ENCODE data around the gene EPS15.
A peak's percentile ranks its signal among the peaks of the same experiment; 100 is the strongest.
"Not testable (repeated sequence)": the region's sequence is repeated elsewhere in the genome, so short reads cannot be mapped to it uniquely, and the experiment has no call there.

EPS15 gene

GRCh38 chr1:51515312-51515960 lies 3.6 kb downstream of the EPS15 start:
- Mint-ChIP-seq H3K36me3 (peaks cover 5% of the 10 kb centered on the region), H3K27ac (peak overlapping the region; percentile 92), H3K4me3 (peak overlapping the region; percentile 78), H3K9me3 (no peaks in the 10 kb centered on the region), H3K27me3 (no peaks in the 10 kb centered on the region), H3K4me1 (peaks cover 38% of the 10 kb centered on the region)
- no peak for ATAC-seq (ENCODE audit: low read depth)
- no peak for DNase-seq (ENCODE audit: low spot score in 2 of 2)

- ATAC-seq (ENCODE audit: low read depth): no peak
- no peaks in the 10 kb centered on the region for H3K27me3 Mint-ChIP-seq
- peaks cover 35% of the 10 kb centered on the region for H3K4me1 Mint-ChIP-seq
- H3K27ac Mint-ChIP-seq: peak overlapping the region; percentile 92
- H3K4me3 Mint-ChIP-seq: peak overlapping the region; percentile 78
- H3K9me3 Mint-ChIP-seq: no peaks in the 10 kb centered on the region
- H3K36me3 Mint-ChIP-seq: peaks cover 5% of the 10 kb centered on the region
- DNase-seq (ENCODE audit: low spot score in 2 of 2): no peak
Measured at GRCh38 chr1:51514733-51515132, 4.3 kb downstream of the EPS15 start.

- no peak overlapping the region for H3K4me3 Mint-ChIP-seq
- no peaks in the 10 kb centered on the region for H3K9me3 Mint-ChIP-seq
- peak overlapping the region; percentile 57 for H3K27ac Mint-ChIP-seq
- H3K4me1 Mint-ChIP-seq: peaks cover 37% of the 10 kb centered on the region
- peaks cover 5% of the 10 kb centered on the region for H3K36me3 Mint-ChIP-seq
- DNase-seq (ENCODE audit: low spot score in 2 of 2) (no peak), ATAC-seq (ENCODE audit: low read depth) (peak; percentile 45)
- no peaks in the 10 kb centered on the region for H3K27me3 Mint-ChIP-seq
Measured at GRCh38 chr1:51512606-51513005, 6.5 kb downstream of the EPS15 start.

- Mint-ChIP-seq H3K36me3 (peaks cover 5% of the 10 kb centered on the region), H3K4me1 (peaks cover 32% of the 10 kb centered on the region), H3K27me3 (no peaks in the 10 kb centered on the region), H3K27ac (peak overlapping the region; percentile 57), H3K9me3 (no peaks in the 10 kb centered on the region), H3K4me3 (no peak overlapping the region)
- DNase-seq (ENCODE audit: low spot score in 2 of 2) (no peak), ATAC-seq (ENCODE audit: low read depth) (peak; percentile 46)
Measured at GRCh38 chr1:51512120-51512519, 6.9 kb downstream of the EPS15 start.

- no peak overlapping the region for H3K27ac Mint-ChIP-seq
- DNase-seq (ENCODE audit: low spot score in 2 of 2): no peak
- no peak for ATAC-seq (ENCODE audit: low read depth)
- no peak overlapping the region for H3K4me3 Mint-ChIP-seq
- H3K9me3 Mint-ChIP-seq: no peaks in the 10 kb centered on the region
- H3K27me3 Mint-ChIP-seq: no peaks in the 10 kb centered on the region
- peaks cover 5% of the 10 kb centered on the region for H3K36me3 Mint-ChIP-seq
- peaks cover 38% of the 10 kb centered on the region for H3K4me1 Mint-ChIP-seq
Measured at GRCh38 chr1:51509773-51510172, 9.3 kb downstream of the EPS15 start.

GRCh38 chr1:51506537-51506936 lies 12.5 kb downstream of the EPS15 start:
- DNase-seq (ENCODE audit: low spot score in 2 of 2): no peak
- Mint-ChIP-seq H3K4me3 (peak overlapping the region; percentile 37), H3K9me3 (no peaks in the 10 kb centered on the region), H3K27ac (peak overlapping the region; percentile 77), H3K36me3 (peaks cover 11% of the 10 kb centered on the region), H3K4me1 (peaks cover 32% of the 10 kb centered on the region), H3K27me3 (no peaks in the 10 kb centered on the region)
- ATAC-seq (ENCODE audit: low read depth): peak; percentile 69

GRCh38 chr1:51504806-51505525 lies 14.1 kb downstream of the EPS15 start:
- DNase-seq (ENCODE audit: low spot score in 2 of 2): no peak
- Mint-ChIP-seq H3K4me1 (peaks cover 37% of the 10 kb centered on the region), H3K27me3 (no peaks in the 10 kb centered on the region), H3K4me3 (peak overlapping the region; percentile 28), H3K27ac (peak overlapping the region; percentile 90), H3K9me3 (no peaks in the 10 kb centered on the region), H3K36me3 (peaks cover 13% of the 10 kb centered on the region)
- ATAC-seq (ENCODE audit: low read depth): peak; percentile 40

GRCh38 chr1:51501218-51501630 lies 17.8 kb downstream of the EPS15 start:
- H3K36me3 Mint-ChIP-seq: peaks cover 20% of the 10 kb centered on the region
- H3K4me1 Mint-ChIP-seq: peaks cover 41% of the 10 kb centered on the region
- DNase-seq (ENCODE audit: low spot score in 2 of 2) (peak in 1 of 2 donors; percentile 44), ATAC-seq (ENCODE audit: low read depth) (peak; percentile 84)
- H3K27me3 Mint-ChIP-seq, H3K9me3 Mint-ChIP-seq: not testable (repeated sequence)
- H3K4me3 Mint-ChIP-seq: peak overlapping the region; percentile 82
- peak overlapping the region; percentile 91 for H3K27ac Mint-ChIP-seq

- H3K9me3 Mint-ChIP-seq: no peaks in the 10 kb centered on the region
- ATAC-seq (ENCODE audit: low read depth) (no peak), DNase-seq (ENCODE audit: low spot score in 2 of 2) (no peak)
- H3K4me3 Mint-ChIP-seq: peak overlapping the region; percentile 37
- peaks cover 38% of the 10 kb centered on the region for H3K4me1 Mint-ChIP-seq
- peaks cover 20% of the 10 kb centered on the region for H3K36me3 Mint-ChIP-seq
- H3K27me3 Mint-ChIP-seq: no peaks in the 10 kb centered on the region
- peak overlapping the region; percentile 91 for H3K27ac Mint-ChIP-seq
Measured at GRCh38 chr1:51499694-51500093, 19.4 kb downstream of the EPS15 start.

- DNase-seq (ENCODE audit: low spot score in 2 of 2) (no peak), ATAC-seq (ENCODE audit: low read depth) (no peak)
- H3K4me1 Mint-ChIP-seq: peaks cover 42% of the 10 kb centered on the region
- H3K27ac Mint-ChIP-seq: peak overlapping the region; percentile 91
- peaks cover 1% of the 10 kb centered on the region for H3K9me3 Mint-ChIP-seq
- no peak overlapping the region for H3K4me3 Mint-ChIP-seq
- H3K27me3 Mint-ChIP-seq: no peaks in the 10 kb centered on the region
- H3K36me3 Mint-ChIP-seq: peaks cover 20% of the 10 kb centered on the region
Measured at GRCh38 chr1:51498924-51499323, 20.1 kb downstream of the EPS15 start.

GRCh38 chr1:51497340-51497739 lies 21.7 kb downstream of the EPS15 start:
- peaks cover 13% of the 10 kb centered on the region for H3K36me3 Mint-ChIP-seq
- no peaks in the 10 kb centered on the region for H3K27me3 Mint-ChIP-seq
- ATAC-seq (ENCODE audit: low read depth) (no peak), DNase-seq (ENCODE audit: low spot score in 2 of 2) (no peak)
- H3K9me3 Mint-ChIP-seq: peaks cover 3% of the 10 kb centered on the region
- peaks cover 47% of the 10 kb centered on the region for H3K4me1 Mint-ChIP-seq
- no peak overlapping the region for H3K4me3 Mint-ChIP-seq
- H3K27ac Mint-ChIP-seq: no peak overlapping the region

- DNase-seq (ENCODE audit: low spot score in 2 of 2): no peak
- peak overlapping the region; percentile 65 for H3K27ac Mint-ChIP-seq
- H3K4me3 Mint-ChIP-seq: peak overlapping the region; percentile 32
- H3K36me3 Mint-ChIP-seq: peaks cover 7% of the 10 kb centered on the region
- H3K4me1 Mint-ChIP-seq: peaks cover 44% of the 10 kb centered on the region
- H3K27me3 Mint-ChIP-seq: no peaks in the 10 kb centered on the region
- ATAC-seq (ENCODE audit: low read depth): no peak
- H3K9me3 Mint-ChIP-seq: peaks cover 3% of the 10 kb centered on the region
Measured at GRCh38 chr1:51494138-51494830, 24.8 kb downstream of the EPS15 start.

GRCh38 chr1:51491166-51491981 lies 27.7 kb downstream of the EPS15 start:
- H3K36me3 Mint-ChIP-seq: peaks cover 2% of the 10 kb centered on the region
- peaks cover 3% of the 10 kb centered on the region for H3K9me3 Mint-ChIP-seq
- peak overlapping the region; percentile 92 for H3K27ac Mint-ChIP-seq
- peak overlapping the region; percentile 60 for H3K4me3 Mint-ChIP-seq
- H3K4me1 Mint-ChIP-seq: peaks cover 43% of the 10 kb centered on the region
- ATAC-seq (ENCODE audit: low read depth) (peak; percentile 82), DNase-seq (ENCODE audit: low spot score in 2 of 2) (peak in 1 of 2 donors; percentile 25)
- no peaks in the 10 kb centered on the region for H3K27me3 Mint-ChIP-seq

Measured in memory B cell (primary cell).